Measurements from ENCODE around the gene HMGXB4.

Gene HMGXB4

DNA sequence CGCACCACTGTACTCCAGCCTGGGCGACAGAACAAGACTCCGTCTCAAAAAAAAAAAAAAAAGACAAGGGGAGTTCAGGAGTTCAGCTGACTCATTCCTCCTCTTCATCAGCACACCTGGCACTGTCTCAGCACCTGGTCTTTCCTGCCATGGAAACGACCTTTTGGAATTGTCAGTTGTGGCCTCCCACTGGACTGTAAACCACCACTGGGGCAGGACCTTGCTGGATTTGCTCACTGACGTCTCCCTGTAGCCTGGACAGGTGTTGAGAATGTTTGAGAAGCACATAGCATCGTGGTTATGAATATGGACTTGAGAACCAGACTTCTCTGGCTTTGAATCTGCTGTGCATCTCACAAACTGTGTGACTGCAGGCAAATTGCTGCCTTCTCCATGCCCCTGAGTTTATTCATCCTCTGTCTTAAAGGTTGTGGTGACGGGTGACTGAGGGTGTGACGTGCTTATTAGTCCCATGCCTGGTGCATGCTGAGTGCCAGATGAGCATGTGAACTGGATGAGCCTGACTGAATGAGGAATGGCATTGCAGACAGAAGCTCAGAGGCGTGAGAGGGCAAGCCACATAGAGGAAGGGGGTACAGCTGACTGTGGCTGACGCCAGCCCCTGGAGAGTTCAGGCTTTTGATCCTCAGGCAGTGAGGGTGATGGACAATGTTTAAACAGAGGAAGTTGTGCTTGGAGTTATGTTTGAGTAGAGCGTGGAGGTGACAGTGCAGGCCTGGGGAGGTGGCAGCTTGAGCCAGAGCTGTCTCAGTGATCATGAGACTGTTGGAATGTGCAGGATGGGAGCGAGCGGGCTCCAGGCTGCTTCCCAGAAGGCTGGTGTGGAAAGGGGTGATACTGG lies 55.1 kb downstream of the HMGXB4 start:
- DNase-seq, result no peak

DNA sequence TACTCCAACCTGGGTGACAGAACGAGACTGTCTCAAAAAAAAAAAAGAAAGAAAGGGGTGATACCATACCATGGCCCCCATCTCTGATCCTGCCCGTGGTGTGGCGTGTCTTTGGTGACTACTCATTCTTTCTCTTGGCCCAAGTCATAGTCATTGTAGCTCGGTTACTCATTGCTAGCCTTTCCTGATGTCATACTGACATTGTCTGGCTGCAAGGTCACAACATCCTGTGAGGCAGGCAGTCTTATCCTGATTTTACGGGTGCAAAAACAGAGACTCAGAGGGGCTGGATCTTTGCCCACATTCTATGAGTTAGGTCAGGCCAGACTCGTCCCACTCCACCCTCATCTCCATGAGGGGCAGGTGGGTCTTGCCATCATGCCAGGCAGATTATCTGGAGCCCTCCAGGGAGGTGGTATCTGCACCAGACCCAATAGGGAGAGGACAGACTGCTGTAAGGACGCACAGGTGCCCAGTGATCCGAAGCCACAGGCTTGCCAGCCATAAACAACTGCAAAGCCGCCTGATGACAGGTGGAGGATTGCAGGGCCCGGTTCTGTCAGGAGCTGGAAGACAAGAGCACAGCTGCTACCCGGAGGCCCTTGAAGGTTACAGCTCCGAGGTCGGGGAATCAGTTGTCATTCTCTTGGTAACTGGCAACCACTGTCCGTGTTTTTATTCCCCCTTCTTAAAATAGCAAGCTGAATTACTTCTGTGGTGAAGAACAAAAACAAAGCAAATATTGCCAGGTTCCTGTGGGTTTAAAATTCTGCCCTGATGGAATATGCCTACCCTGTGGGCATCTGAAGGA lies 56.2 kb downstream of the HMGXB4 start:
- no peak for DNase-seq

GRCh38 chr22:35314161-35314942 lies 57.1 kb downstream of the HMGXB4 start:
- DNase-seq, result no peak

DNA sequence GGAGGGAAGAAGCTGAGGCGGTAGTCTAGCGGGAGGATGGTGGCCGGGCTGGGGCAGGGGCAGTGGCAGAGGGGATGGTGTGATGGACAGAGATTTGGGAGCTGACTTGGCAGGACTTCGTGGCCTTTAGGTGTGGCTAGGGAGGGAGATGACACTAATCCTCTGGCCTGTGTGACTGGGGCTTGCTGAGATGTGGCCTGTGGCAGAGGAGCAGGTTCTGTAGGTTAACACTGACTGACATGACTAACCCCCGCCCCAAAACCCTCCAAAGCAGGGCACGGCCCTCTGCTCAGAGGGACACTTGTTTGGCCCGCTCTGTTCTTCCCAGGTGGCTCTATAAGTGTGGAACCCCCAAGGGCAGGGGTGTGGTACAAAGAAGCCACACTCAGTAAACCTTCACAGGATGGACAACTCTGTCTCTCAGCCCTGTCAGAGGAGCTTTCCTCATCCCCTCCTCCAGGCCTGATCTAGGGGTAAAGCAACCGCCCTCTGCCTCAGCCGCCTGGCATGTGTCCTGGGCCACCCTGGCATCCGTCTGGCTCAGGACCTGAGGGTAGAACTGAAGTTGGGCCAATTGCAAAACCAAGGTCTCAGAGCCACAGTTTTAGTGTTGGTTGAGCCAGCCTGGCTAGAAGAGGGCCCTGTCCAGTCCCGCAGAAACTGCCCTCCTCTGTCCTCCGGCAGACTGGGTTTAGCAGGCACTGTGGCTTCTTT lies 58.0 kb downstream of the HMGXB4 start:
- DNase-seq, result no peak

- no peak for DNase-seq
These were observed 58.8 kb downstream of the HMGXB4 start for GRCh38 chr22:35315855-35316745.

DNA sequence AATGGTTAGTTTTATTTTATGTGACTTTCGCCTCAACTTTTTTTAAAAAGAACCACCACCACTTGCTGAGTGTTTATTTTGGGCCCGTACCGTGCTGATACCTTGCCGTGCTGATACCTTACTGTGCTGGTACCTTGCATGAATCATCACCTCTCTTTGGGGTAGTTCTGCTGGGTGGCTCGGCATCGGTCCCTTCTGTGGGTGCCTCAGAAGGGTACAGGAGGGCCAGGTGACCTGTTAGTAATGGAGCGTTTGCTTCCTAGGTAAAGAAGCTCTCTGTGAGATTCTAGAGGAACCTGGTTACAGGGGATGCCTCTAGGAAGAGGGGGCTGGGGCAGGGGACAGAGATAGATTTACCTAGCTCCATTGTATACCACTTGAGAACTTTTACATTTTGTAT lies 59.5 kb downstream of the HMGXB4 start:
- DNase-seq, result no peak

GRCh38 chr22:35317680-35318290 lies 60.5 kb downstream of the HMGXB4 start:
- no peak for DNase-seq

GRCh38 chr22:35318346-35319215 lies 61.3 kb downstream of the HMGXB4 start:
- DNase-seq, result no peak

- DNase-seq, result no peak
These were observed 62.1 kb downstream of the HMGXB4 start for GRCh38 chr22:35319244-35319985.

DNA sequence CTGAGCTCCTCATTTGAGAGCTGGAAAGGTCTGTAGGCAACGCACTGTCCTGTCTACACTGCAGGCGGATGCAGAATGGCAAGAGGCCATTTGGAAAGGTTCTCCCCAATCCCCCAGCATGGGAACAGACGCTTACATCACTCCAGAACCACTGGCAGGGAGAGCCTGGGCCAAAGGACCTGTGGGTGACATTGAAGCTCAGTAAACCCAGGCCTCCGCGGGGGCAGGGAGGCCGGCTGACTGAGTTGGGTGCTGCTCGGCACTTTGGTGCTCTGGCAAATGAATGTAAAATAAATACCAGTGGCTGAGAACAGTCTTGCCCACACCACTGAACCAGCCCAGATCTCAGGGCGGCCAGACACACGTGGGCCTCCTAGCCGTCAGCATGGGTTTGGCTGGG lies 64.8 kb downstream of the HMGXB4 start:
- DNase-seq, result no peak

DNA sequence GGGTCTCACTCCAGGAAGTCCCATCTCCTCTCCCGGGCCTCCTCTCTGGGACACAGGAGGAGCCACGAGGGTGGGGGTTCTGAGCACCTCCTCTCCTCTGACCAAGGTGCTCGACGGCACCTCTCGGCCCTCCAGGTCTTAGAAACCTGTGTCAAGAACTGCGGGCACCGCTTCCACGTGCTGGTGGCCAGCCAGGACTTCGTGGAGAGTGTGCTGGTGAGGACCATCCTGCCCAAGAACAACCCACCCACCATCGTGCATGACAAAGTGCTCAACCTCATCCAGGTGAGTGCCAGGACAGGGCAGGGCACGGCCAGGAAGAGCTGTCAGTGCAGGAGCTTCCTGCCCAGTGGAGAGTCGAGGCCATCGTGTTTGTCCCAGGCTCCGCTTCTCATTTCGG lies 65.6 kb downstream of the HMGXB4 start:
- no peak for DNase-seq

DNA sequence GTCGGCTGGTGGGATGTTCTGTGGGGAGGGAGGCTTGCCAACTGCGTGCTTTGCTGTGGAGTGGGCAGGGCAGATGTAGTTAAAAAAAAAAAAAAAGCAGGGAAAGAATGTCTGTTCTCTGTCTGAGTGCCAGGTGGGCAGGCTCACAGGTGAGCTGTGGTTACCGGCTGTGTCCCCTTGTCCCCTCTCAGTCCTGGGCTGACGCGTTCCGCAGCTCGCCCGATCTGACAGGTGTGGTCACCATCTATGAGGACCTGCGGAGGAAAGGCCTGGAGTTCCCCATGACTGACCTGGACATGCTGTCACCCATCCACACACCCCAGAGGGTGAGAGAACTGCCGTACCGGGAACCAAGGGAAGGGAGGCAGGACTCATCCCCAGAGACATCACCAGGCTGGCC lies 66.0 kb downstream of the HMGXB4 start:
- no peak for DNase-seq

DNA sequence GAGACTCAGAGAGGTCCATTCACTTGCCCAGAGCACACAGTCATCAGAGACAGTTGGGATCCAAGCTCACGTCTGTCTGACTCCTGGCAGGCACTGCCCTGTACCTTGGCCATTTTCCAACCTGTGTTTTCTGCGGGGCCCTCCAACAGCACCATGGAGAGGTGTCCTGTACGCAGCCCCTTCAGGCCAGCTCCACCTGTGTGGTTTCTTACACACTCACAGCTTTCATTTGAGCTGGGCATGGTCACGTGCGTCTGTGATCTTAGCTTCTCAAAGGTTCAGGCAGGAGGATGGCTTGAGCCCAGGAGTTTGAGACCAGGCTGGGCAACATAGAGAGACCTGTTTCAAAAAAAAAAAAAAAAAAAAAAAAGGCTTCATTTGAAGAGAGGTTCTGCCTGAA lies 66.8 kb downstream of the HMGXB4 start:
- DNase-seq, result no peak

DNA sequence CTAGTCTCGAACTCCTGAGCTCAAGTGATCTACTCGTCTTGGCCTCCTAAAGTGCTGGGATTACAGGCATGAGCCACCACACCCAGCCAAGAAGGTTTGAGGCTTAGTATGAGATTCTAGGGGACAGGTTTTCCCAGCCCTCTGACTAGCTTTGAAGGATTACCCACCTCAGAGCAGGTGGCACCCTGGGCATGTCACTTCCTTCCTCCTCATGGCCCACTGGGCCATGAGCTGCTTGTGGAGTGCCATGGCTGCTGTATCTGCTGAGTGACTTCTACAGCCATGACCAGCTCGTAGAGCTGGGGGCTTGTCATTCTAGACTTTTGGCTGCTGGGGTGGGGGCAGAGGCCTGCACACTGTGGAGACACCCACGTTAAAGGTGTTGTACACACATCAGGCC lies 67.5 kb downstream of the HMGXB4 start:
- no peak for DNase-seq

DNA sequence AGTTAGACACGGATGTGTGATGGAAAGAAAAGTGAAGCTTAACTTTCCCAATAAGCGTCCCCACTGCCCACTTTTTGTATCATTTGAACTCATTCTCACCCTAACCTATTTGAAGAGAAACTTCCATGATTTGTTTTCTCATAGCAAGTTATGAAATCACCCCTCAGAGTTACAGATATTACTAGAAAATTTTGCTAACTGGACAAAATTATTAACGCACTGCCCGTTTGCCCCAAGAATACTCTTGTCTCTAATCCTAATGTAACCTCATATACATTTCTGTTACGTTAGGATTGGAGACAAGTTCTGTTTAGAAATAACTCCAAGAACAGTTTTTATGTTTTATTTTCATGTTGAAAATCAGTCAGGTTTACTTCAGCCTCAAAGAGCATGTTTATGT lies 67.9 kb downstream of the HMGXB4 start:
- DNase-seq, result no peak

- DNase-seq, result no peak
These were observed 69.7 kb downstream of the HMGXB4 start for GRCh38 chr22:35326854-35327562.

GRCh38 chr22:35327690-35328471 lies 70.6 kb downstream of the HMGXB4 start:
- DNase-seq, result no peak

- DNase-seq, result no peak
These were observed 71.2 kb downstream of the HMGXB4 start for GRCh38 chr22:35328472-35328885.
